RCC 7860 (cell line): Measurements from ENCODE around the gene SLC22A14.

ENCODE experiments used
- DNase-seq: peaks from one replicate; pipeline ENCODE4 v3.0.0-alpha.2; 2015; ENCODE audit warnings: low spot score
- FAIRE-seq: peaks from 2 replicates; lab custom pipeline; 2012; peaks lifted over from hg19 to GRCh38; lab: Jason Lieb, UNC

SLC22A14 gene

DNA sequence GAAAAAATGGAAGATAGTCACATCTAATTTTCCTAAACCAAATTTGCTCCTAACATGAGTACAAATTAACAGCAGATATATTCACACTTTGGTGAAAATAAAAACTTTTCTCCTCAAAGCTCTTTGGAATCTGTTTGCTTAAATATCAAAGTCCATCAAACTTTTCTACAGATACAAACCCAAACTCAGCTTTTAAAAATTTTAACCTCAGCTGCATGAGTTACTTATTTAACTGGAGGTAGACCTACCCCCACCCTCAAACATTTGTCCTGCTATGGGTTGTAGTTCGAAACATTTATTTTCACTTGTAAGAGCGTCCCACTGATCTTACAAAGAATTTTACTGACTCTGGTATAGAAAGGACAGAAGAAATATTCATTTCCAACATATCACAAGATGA, 55.6 kb downstream of the SLC22A14 start:
- DNase-seq (no peak), FAIRE-seq (no peak)

DNA sequence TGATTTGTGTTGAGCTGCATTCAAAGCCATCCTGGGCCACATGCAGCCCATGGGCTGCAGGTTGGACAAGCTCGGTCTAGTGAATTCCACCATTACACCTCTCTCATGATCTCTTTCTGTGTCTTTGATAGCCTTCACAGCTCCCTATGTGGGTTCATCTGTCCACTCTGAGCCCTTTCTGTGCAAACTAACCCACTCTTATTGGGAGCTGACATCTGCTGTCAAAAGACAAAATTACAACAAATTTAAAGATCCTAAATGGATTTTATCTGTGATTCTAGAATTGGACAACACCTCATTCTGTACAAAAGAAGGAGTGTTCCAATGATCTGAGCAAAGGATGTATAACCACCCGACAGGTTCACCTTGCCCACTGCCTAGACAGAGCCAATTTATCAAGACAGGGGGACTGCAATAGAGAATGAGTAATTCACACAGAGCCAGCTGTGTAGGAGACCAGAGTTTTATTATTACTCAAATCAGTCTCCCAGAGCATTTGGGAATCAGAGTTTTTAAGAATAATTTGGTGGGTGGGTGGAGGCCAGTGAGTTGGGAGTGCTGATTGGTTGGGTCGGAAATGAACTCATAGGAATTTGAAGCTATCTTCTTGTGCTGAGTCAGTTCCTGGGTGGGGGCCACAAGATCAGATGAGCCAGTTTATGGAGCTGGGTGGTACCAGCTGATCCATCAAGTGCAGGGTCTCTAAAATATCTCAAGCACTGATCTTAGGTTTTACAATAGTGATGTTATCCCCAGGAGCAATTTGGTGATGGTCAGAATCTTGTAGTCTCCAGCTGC, 61.9 kb downstream of the SLC22A14 start:
- no peak for FAIRE-seq
- DNase-seq, result no peak

DNA sequence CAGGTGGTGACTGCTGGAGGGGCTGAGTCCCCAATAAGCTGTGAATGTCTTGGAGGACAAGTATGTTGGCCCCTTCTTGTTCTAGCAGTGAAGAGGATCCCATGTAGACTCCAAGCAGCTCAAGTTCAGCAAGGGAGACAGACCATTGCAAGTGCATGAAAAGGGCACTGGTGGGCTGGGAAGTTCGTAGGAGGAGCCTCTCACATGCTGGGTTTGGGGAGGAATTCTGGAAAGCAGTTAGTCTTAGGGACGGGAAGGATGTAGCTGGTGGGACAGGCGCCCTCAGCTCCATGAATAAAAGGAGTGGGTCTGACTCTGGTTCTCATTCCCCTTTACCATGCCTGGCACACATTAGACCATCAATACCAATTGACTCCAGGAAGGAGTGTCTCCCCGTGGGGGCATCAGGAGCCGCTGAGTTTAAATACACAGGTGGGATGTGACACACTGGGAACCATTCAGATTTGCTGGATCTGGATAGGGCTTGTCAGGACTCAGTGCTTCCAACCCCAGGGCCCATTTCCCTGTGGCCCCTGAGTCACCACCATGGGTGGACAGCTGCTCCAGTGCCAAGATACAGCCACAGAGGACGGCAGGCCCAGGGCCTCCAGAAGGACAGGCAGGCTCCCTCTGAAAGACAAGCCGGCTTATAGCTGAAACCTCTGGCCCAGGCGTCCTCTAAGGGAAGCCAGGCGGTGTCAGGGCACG, 63.9 kb downstream of the SLC22A14 start:
- FAIRE-seq (no peak), DNase-seq (no peak)

DNA sequence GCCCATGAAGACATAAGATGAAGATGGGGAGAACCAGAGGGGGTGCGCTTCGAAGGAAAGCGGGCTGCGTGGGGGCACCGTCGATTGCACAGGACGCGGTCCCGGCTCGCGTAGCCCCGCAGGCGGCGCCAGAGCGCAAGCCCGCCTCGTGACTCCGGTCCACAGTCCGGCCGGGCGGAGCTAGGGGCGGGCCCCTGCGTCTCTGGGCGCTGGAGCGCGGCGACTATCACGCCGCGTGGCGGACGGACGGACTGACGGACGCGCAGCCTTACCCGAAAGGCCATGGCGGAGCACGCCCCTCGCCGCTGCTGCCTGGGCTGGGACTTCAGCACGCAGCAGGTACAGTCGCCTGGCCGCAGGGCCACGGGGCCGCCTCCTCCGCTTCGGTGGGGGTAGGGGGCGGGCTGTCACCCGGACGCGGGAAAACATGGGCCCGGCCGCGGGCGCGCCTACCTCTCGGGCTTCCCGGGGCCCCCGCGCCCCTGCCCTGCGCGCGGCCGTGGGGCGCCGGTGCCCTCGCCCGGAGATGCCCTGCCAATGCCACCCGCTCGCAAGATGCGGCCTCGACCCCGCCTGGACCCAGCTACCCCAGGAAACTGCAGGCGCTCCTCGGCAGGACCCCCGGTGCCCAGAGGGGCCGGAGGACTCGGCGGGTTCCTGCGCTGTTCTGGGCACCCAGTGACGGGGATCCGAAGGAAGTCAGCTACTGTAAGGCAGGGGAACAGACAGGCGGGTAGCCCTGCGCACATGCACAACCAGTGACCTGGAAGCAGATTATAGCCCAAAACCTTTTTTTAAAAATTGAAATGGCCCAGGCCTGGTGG, 64.7 kb downstream of the SLC22A14 start, which contains the start of gene XYLB:
Gene XYLB (plus strand): TSS at position 199 of the 824 bp plus-strand sequence. CDS start 84 bp downstream, at position 283.
- peak; percentile 62 for DNase-seq
- FAIRE-seq, result no peak

DNA sequence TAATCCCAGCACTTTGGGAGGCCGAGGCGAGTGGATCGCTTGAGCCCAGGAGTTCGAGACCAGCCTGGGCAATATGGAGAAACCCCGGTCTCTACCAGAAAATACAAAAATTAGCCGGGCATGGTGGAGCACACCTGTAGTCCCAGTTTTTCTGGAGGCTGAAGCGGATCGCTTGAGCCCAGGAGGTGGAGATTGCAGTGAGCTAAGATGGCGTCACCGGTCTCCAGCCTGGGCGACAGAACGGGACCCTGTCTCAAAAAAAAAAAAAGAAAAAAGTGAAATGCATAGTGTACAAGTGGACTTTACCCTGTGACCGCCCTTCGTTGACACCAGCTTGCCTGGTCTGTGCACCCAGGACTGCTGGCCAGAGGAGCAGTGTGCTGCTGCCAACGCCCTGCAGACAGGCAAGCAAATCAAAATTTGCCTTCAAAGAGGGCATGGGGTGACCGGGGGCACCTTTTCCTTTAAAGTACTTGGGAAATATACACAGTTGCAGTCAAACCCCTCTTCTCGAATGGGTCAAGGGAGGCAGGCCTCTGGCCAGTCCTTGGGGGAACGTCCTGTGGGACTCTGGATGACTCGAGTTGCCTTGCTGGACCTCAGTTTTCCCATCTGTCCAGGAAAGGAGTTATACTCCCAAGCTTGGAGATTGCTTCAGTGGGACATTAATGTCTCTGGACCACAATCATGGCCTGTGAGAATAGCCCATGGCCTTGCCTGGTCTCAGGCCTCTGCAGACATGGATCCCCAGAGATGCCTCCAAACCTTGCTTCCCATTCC, 65.5 kb downstream of the SLC22A14 start:
- DNase-seq, result no peak
- FAIRE-seq, result no peak

DNA sequence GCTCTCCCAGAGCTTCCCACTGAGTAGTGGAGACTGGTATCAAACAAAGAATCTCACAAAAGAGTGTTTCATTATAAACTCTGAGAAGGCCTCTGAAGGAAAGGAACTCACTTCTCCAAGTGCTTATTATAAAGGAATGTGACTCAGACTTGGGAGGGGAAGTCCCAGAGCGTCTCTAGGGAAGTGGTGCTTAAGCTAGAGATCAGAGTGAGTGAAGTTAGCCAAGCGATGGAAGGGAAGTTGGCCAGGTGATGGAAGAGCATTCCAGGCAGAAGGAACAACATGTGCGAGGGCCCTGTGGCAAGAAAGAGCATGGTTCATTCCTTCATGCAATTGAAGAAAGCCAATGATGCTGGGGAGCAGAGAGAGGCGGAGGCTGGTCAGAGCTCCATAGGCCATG, 66.8 kb downstream of the SLC22A14 start:
- FAIRE-seq (no peak), DNase-seq (peak; percentile 54)

DNA sequence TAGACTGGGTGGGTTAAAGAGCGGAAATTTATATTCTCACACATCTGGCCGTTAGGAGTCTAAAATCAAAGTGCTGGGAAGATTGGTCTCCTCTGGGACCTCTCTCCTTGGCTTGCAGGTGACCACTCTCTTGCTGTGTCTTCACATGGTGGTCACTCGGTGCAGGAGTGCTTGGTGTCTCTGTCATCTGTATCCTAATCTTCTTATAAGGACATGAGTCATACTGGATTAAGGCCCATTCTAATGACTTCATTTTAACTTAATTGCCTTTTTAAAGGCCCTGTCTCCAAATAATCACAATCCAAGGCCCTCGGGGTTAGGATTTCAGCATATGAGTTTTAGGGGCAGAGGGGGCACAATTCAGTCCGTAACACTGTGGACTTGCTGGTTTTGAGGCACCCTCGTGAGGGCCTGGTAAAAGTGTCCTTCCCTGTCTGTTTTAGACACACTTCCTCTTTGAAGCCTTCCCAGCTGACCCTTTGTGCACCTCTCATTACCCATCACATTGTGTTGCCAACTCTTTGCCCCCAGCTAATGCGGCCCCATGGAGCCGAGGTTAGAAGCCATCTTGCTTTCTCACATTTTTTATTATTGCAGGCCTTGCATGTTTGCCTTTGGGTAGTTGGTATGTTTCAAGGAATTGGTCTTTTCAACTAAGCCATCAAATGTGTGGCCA, 67.7 kb downstream of the SLC22A14 start:
- no peak for FAIRE-seq

DNA sequence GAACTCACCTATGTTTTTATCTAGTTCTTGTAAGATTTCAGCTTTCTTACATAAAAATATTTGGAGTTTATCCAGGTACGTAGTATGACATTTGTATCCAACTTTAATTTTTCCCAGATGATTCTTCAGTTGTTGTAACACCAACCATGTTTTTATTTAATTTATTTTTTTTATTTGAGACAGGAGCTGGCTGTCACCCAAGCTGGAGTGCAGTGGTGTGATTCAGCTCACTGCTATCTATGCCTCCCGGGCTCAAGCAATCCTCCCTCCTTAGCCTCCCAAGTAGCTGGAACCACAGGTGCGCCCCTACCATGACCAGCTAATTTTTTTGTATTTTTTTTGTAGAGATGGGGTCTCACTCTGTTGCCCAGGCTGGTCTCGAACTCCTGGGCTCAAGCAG, 71.1 kb downstream of the SLC22A14 start:
- FAIRE-seq (no peak), DNase-seq (no peak)

More for the DNA sequence above, 67.7 kb downstream of the SLC22A14 start:
- no peak for DNase-seq

DNA sequence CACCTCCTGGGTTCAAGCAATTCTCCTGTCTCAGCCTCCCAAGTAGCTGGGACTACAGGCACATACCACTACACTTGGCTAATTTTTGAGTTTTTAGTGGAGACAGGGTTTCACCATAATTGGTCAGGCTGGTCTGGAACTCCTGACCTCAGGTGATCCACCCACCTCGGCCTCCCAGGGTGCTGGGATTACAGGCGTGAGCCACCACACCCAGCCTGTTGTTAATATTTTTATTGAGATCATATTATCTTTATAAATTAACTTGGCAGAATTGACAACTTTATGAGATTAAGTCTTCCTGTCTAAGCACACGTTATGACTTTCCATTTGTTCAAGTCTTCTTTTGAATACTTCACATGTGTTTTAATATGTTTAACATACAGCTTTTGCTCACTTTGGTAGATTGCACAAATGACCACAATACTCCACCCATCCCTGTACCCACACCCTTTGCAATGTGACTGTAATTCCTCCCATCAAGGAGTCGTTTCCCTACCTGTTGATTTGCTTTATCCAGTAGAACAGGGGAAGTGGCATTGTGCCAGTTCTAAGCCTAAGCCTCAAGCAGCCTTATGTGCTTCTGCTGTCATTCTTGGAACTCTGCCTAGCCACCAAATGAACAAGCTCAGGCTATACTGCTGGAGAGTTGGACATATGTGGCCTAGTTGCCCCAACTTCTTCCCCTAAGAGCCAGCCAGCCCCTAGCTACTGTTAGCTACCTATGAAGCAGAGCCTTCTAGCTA, 72.7 kb downstream of the SLC22A14 start:
- DNase-seq, result no peak
- FAIRE-seq, result no peak

DNA sequence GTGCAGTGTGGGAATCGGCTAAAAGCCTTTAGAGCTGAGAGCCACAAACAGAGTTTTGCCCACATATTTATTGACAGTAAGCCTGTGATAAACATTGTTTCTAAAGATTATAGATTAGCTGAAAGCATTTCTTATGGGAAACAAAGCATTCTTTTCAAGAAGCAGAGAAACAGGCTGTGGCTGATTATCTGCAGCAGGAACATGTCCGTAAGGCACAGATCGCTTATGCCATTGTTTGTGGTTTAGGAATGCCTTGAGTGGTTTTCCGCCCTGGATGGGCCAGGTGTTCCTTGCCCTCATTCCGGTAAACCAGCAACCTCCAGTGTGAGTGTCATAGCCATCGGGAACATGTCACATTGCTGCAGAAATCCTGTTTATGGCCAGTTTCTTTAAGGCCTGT, 76.9 kb downstream of the SLC22A14 start:
- DNase-seq (no peak), FAIRE-seq (no peak)

DNA sequence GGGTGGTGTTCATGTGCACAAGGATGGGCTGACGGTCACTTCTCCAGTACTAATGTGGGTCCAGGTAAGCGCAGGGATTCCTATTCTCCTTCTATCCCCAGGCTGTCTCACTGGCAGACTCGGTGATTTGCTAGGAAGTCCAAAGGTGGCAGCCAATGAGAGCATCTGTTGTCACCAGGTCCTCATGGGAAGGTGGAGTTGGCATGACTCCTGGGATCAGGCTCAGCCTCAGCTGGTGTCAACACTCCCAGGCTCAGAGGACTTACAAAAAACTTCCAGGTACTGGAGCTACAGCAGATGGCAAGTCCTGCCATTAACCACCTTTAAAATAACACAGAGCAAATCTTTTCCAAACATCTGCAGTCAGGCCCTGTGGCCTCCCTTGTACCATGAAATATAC, 78.3 kb downstream of the SLC22A14 start:
- FAIRE-seq (no peak), DNase-seq (no peak)

DNA sequence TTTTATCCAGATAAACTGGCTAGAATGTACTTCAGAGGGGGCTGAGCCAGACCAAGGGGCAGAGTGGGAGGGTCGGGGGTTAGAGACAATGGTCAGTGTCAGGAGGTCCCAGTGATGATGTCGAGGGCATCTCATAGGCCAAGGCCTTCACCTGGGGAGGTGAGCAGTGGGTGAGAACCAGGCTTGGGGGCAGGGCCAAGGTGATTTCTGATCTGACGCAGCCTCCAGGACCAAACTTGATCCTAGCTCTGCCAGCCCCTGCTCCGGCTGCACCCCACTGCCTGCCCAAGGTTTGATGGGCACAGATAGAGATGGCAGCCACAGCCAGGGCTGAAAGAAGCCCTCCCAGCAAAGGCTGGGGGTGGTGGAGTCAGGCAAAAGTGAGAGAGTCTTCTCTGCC, 79.4 kb downstream of the SLC22A14 start:
- no peak for FAIRE-seq

DNA sequence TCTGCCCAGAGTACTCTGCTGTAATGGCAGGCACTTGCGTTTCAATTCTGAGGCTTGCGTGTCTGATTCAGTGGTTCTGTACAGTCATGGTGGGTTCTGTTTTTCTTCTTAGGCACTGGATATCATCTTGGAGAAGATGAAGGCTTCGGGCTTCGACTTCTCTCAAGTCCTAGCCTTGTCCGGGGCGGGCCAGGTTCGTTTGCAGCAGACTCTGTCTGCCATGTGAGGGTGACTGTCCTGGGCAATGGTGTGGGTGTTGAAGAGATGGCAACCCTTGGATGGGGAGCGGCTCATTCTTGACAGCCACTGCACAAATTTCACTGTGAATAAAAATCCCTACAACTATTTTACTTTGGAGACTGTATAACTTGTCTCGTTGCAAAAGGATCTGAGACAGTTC, 80.7 kb downstream of the SLC22A14 start:
- DNase-seq, result no peak
- no peak for FAIRE-seq

More for the DNA sequence above, 79.4 kb downstream of the SLC22A14 start:
- DNase-seq, result no peak

DNA sequence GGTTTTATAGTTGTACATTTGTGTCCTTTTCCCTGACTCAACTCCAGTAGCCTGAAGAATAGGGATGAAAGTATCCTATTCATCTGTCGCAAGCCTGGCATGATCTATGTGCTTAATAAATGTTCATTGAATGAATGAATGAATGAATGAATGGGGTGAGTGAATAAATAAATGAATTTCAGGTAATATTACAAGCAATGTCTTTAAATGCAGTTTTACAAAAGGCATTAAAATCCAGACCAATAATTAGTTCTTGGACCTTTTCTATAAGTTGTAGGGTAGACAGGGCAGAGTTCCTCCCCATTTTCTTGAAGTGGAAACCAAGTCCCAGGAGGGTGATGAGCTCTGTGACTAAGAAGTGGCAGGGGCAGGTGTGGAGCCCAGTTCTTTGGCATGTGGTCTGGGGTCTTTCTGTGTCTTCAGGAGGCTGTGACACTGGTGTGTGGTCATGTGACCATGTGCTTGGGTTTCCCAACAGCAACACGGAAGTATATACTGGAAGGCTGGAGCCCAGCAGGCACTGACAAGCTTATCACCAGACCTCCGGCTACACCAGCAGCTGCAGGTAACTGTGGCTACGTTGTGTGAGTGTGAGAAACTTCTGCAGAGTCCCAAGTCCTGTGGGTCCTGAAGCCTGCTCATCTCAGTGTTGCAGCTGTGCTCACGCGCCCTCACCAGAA, 82.8 kb downstream of the SLC22A14 start:
- DNase-seq, result no peak
- no peak for FAIRE-seq

DNA sequence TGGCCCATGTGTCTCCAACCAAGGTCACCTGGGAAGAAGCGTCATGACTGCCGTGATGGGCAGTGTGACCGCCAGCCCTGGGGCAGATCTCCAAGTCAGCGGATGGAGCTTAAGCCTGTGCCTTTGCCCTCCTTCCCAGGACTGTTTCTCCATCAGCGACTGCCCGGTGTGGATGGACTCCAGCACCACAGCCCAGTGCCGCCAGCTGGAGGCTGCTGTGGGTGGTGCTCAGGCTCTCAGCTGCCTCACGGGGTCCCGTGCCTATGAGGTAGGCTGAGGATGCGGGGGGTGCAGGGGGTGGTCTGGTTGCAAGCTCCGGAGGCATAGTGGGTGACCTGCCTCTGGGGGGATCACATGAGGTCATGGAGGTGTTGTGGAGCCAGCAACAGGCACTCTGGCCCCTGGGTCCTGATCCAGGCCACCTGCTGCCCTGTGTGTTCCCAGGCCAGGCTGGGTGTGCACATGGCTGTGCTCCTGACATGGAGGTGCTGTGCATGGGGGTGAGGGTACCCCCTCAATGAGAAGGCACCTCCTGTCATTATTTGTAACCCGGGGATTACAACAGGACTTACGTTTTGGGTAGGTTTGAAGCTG, 83.5 kb downstream of the SLC22A14 start:
- DNase-seq (no peak), FAIRE-seq (no peak)

DNA sequence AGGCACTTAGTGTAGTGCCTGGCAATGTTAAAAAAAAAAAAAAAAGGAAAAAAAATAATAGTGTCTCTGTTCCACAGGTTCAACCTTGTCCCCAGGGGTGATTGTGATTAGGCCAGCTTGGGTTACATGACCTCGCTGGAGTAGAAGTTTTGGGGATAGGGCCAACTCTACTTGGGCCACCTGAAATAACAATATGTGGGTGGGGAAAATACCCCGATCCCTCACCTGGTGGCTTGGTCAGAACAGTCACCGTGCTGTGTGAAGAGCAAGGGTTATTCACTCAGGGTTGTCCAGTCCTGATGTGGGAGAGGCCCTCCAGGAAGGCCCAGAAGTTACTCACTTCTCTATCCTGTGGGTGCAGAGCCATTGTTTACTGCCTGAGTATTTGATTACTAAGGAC, 84.0 kb downstream of the SLC22A14 start:
- DNase-seq (no peak), FAIRE-seq (no peak)

DNA sequence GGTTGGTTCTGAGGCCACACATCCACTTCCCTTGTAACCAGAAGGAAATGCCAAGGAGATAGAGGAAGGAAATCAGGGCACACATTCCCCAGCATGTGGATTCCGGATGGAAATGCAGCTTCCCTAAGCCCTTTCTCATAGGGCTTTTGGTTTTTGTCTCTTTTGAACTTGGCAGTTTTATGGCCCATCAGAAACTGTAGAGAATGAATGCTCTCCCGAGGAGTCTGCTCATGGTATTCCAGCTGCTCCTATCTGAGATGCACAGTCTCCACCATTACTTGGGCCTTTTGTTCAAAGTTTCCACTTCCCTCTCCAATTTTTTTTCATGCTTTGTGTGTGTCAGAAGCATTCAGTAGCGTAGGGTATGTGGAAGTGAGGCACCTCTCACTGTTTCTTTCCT, 85.7 kb downstream of the SLC22A14 start:
- DNase-seq (no peak), FAIRE-seq (no peak)
